Measurements from ENCODE around the gene SSX3. TPM values are rescaled to one million over a fixed set of nuclear protein-coding genes. Genes with fewer than 3 reads are reported as not detected.

The SSX3 gene, protein sequence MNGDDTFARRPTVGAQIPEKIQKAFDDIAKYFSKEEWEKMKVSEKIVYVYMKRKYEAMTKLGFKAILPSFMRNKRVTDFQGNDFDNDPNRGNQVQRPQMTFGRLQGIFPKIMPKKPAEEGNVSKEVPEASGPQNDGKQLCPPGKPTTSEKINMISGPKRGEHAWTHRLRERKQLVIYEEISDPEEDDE
- total RNA-seq = not detected in 2 replicates

DNA sequence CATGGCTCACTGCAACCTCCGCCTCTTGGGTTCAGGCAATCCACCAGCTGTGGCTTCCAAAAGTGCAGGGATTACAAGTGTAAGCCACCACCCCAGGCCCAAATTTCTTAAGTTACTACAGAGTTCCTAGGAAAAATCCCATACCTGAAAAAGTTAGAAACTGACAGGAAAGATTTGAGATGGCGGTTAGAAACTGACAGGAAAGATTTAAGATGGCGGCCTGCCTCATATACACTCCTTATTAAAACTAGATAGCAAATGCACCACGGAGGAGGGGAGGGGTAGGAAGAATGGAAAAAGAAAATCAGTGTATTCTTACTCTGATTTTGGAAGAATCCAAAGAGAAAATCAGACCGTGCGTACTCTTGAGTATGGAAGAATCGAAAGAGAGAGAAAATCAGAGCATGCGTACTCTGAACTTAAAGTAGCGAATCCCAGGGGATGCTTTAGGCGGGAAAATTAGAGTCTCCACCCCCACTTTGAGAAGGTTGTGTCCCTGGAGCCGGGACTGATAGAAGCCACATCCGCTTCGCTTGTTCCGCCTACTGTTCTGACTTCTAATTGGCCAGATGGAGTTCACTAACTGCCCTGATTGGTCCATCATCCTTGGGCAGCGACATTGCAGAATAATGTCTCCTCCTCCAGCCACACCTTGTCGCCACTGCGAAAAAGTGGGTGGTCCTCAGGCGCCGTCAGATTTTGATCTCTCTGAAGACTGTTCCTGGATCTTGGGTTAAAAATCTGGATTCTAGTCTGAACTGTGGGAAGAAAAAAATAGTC is at the start of gene SSX3:
TSS of gene SSX3 (minus strand) at position 389 of the 780 bp plus-strand sequence. CDS start 1,454 bp downstream, outside the sequence.

GRCh38 chrX:48383239-48383638 is 26.7 kb upstream of the SSX3 start, which contains the start of gene SSX4:
Gene SSX4 (plus strand): TSS chrX:48383539. CDS start chrX:48384054, 515 bp downstream.

Small RNA genes lying within 50 kb of the gene (small RNA-seq; reads per million reads assigned to genes)
- gene AL606490.7 = not detected
- gene AL606490.9 = not detected

Other genes with a start within 250 kb of the SSX3 start
- not detected in 2 replicates for gene SPACA5B, start 226.1 kb downstream of the SSX3 start, total RNA-seq
- not detected in 2 replicates for gene SSX5, start 159.9 kb downstream of the SSX3 start, total RNA-seq
- not detected in 2 replicates for gene SSX1, start 101.3 kb downstream of the SSX3 start, total RNA-seq
- gene SSX4, start 26.8 kb upstream of the SSX3 start, total RNA-seq = not detected in 2 replicates
- not detected in 2 replicates for gene SSX4B, start 55.3 kb upstream of the SSX3 start, total RNA-seq
- 21.3 and 26.4 TPM in 2 replicates for gene SLC38A5, start 113.6 kb upstream of the SSX3 start, total RNA-seq
- gene FTSJ1, start 119.5 kb upstream of the SSX3 start, total RNA-seq = 38.6 and 38.9 TPM in 2 replicates
- gene PORCN, start 152.3 kb upstream of the SSX3 start, total RNA-seq = 8.6 and 12.2 TPM in 2 replicates
- 33.8 and 37.8 TPM in 2 replicates for gene EBP, start 165.1 kb upstream of the SSX3 start, total RNA-seq
- gene TBC1D25, start 183.0 kb upstream of the SSX3 start, total RNA-seq = 7.2 and 7.8 TPM in 2 replicates
- 362 and 640 TPM in 2 replicates for gene RBM3, start 217.8 kb upstream of the SSX3 start, total RNA-seq
- gene WDR13, start 240.8 kb upstream of the SSX3 start, total RNA-seq = 89.5 and 94.5 TPM in 2 replicates